OCI-LY7 (cell line): ENCODE measurements around the gene ARF6.

Experiments used
- CTCF ChIP-seq: fragments of 200-600 bp; sonication (generic); conservative IDR thresholded peaks from 2 replicates; pipeline ENCODE4 v1.5.1; 2014; ENCODE audit warnings: mild to moderate bottlenecking, antibody characterized with exemption, low read length, moderate library complexity, mixed read lengths
- EZH2phosphoT487 ChIP-seq: fragments of 200-600 bp; sonication (generic); IDR thresholded peaks from 2 replicates; pipeline ENCODE4 v1.6.1; 2018; ENCODE audit warnings: low read depth, borderline replicate concordance, mild to moderate bottlenecking, mixed run types, antibody characterized with exemption, low read length, moderate library complexity, mixed read lengths

GRCh38 chr14:49928015-49928414 lies 35.1 kb downstream of the ARF6 start:
- TF ChIP-seq CTCF (no peak), EZH2phosphoT487 (no peak)
